Stimulated activated CD4-positive, alpha-beta T cell treated with anti-CD3 and anti-CD28 coated beads, Interleukin-15, amount 100 ng/mL, for 48 hours (primary cell): ENCODE measurements around the gene KLHDC7A.

Source experiments
- DNase-seq, 2 donors: peaks; one replicate each; pipeline ENCODE4 v3.0.0-alpha.2; 2020; ENCODE audit warnings: low read depth in 2 of 2

KLHDC7A gene

GRCh38 chr1:18473195-18473815 is 7.4 kb upstream of the KLHDC7A start:
- DNase-seq, result no peak

DNA sequence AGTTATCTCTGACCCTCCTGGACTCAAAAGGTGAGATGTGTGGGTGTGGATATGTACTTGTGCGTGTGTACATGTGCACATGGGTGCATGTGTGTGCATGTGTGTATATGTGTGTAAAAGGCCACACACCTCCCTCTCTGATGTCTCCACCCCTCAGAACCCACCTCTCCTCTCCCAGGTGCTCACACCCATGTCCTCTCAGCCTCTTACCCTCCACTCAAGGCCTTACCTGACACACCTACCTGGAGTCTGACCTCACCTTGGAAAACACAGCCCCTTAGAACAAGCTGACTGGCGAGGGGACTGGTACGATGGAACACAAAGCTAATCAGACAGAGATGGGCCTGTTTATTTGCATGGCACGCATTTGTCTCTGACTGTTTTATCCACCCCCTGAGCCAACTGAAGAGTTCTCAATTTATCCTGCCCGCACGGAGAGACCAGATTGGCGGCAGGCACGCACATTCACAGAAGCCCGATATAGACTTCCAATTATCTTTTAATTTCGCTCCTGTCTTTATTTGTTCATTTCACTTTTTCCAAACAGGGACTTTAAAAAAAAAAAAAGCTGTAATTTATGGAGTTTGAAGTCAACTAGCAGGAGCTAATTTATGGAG is 6.1 kb upstream of the KLHDC7A start:
- DNase-seq, result no peak

GRCh38 chr1:18475234-18475905 is 5.4 kb upstream of the KLHDC7A start:
- no peak for DNase-seq

DNA sequence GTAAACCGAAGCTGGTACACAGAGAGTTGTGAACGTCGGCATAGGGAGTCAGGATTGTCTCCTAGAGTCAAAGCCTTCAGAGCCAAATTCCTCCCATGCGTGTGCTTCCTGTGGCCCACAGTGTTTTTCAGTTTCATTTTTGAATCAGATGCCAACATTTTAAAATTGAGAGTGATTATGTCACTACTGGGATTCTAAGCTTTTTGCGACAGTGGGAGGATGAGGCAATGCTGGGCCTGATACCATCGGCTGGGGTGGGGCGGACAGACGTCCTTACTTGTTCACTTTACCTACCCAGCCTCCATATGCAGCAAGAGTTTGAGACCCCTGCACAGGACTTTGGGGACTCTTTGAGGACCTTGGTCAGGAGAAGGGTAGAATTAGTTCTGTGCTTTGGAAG is 1.3 kb upstream of the KLHDC7A start:
- DNase-seq, result no peak

- DNase-seq, result no peak
Observed at GRCh38 chr1:18481190-18481920, 625 bp downstream of the KLHDC7A start.

GRCh38 chr1:18481921-18482701 is 1.4 kb downstream of the KLHDC7A start:
- DNase-seq, result no peak

DNA sequence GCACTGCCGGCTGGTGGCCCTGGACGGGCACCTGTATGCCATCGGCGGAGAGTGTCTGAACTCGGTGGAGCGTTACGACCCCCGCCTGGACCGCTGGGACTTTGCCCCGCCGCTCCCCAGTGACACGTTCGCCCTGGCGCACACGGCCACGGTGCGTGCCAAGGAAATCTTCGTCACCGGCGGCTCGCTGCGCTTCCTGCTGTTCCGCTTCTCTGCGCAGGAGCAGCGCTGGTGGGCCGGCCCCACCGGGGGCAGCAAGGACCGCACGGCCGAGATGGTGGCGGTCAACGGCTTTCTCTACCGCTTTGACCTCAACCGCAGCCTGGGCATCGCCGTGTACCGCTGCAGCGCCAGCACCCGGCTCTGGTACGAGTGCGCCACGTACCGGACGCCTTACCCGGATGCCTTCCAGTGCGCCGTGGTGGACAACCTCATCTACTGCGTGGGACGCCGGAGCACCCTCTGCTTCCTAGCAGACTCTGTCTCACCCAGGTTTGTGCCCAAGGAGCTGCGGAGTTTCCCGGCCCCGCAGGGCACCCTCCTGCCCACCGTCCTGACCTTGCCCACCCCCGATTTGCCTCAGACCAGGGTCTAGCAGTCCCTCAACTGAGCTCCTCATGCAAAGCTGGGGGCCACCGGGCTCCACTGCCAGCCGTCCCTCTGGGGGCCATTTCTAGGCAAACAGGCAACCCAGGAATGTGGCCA is 2.1 kb downstream of the KLHDC7A start:
- no peak for DNase-seq

- no peak for DNase-seq
Observed at GRCh38 chr1:18484276-18484675, 3.5 kb downstream of the KLHDC7A start.

DNA sequence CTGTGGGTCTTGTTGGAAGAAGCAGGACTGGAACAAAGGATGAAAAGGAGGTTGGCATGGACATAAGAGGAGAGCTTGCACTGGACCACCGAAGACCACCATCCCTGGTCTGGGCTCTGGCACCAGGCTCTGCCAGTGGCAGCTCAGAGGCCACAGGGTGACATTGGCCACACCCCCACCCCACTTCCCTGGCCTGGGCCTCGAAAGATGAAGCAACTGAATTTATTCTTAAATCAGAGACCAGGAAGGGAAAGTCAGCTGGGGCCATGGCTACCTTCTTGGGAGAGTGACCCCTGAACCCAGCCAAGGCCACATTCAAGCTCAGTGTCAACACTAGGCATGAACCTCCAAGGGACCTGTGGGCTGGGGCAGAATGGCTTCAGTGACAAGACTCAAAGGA is 4.0 kb downstream of the KLHDC7A start:
- DNase-seq, result no peak

- no peak for DNase-seq
Observed at GRCh38 chr1:18485227-18485626, 4.5 kb downstream of the KLHDC7A start.

- no peak for DNase-seq
Observed at GRCh38 chr1:18486195-18486594, 5.5 kb downstream of the KLHDC7A start.

- DNase-seq, result no peak
Observed at GRCh38 chr1:18489417-18490143, 8.8 kb downstream of the KLHDC7A start.

- DNase-seq, result no peak
Observed at GRCh38 chr1:18491168-18491567, 10.4 kb downstream of the KLHDC7A start.

DNA sequence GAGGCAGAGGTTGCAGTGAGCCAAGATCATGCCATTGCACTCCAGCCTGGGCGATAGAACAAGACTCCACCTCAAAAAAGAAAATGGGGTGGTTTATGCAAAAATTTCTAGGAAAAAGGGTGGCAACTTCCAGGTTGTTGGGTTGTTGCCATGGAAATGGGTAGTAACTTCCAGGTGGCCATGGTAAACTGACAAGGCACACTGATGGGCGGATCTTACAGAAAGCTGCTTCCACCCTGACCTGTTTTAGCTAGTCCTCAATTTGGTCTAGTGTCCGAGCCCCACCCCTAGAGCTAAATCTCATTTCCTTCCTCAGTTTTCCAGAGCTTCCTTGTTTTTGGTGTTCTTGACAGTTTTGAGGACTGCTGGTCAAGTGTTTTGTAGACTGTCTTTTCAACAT is 13.6 kb downstream of the KLHDC7A start:
- DNase-seq, result no peak

GRCh38 chr1:18495635-18496034 is 14.9 kb downstream of the KLHDC7A start:
- DNase-seq, result no peak

- no peak for DNase-seq
Observed at GRCh38 chr1:18496056-18496455, 15.3 kb downstream of the KLHDC7A start.

DNA sequence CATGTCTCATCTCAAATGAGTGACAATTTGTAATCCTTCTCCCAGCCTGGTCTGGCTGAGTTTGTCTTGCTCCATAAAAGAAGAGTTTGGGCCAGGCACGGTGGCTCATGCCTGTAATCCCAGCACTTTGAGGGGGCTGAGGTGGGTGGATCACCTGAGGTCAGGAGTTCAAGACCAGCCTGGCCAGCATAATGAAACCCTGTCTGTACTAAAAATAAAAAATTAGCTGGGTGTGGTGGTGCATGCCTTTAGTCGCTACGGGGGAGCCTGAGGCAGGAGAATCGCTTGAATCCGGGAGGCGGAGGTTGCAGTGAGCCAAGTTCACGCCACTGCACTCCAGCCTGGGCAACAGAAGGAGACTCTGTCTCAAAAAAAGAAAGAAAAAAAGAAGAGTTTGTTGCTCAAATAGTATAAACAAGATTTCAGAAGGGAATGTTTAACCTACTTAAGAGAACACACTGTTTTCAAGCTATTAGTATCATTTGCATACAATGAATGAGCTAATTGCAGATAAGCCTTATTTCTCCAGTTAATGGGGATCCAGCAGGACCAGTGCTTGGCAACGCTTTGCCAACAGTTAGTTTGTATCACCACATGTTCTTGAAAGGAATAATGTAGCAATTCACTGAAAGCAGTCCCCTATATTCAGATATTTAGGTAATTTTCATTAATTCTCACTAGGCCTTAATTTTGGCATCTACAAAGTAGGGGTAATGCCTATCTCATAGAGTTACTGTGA is 15.9 kb downstream of the KLHDC7A start:
- DNase-seq, result no peak

GRCh38 chr1:18501833-18502232 is 21.1 kb downstream of the KLHDC7A start:
- DNase-seq, result no peak

GRCh38 chr1:18504609-18505008 is 23.9 kb downstream of the KLHDC7A start:
- DNase-seq, result no peak

- DNase-seq, result no peak
Observed at GRCh38 chr1:18505666-18506065, 24.9 kb downstream of the KLHDC7A start.
